GM12875 (cell line): Measurements from ENCODE around the gene LRRC63.
"Not testable (repeated sequence)": the region's sequence is repeated elsewhere in the genome, so short reads cannot be mapped to it uniquely, and the experiment has no call there.

Experiments
- H3K4me3 ChIP-seq: one replicate; pipeline ENCODE4 v1.5.1; 2011; ENCODE audit warnings: low read depth, low read length, control low read depth
- CTCF ChIP-seq: IDR thresholded peaks from 2 replicates; pipeline ENCODE4 v1.5.1; 2011; ENCODE audit warnings: low read depth, mild to moderate bottlenecking, control low read depth, inconsistent platforms, low read length, moderate library complexity, borderline replicate concordance; ENCODE audit not compliant: insufficient read depth

Gene LRRC63

GRCh38 chr13:46211483-46212351 is at the start of gene LRRC63:
LRRC63 (plus strand) TSS chr13:46211928; CDS start chr13:46213035, 1,107 bp downstream.
- TF ChIP-seq CTCF = no peak
- H3K4me3 ChIP-seq = peak within 1 kb of the TSS; percentile 62

- H3K4me3 ChIP-seq = not testable (repeated sequence)
Observed at GRCh38 chr13:46162741-46163140, 49.0 kb upstream of the LRRC63 start.

- TF ChIP-seq CTCF = no peak
- peak overlapping the region; percentile 26 for H3K4me3 ChIP-seq
Observed at GRCh38 chr13:46164661-46165060, 47.1 kb upstream of the LRRC63 start.

- no peak overlapping the region for H3K4me3 ChIP-seq
- no peak for TF ChIP-seq CTCF
Observed at GRCh38 chr13:46165485-46166223, 46.1 kb upstream of the LRRC63 start.

GRCh38 chr13:46166224-46166584 is 45.5 kb upstream of the LRRC63 start:
- H3K4me3 ChIP-seq = peak overlapping the region; percentile 1
- no peak for TF ChIP-seq CTCF

- peak overlapping the region; percentile 26 for H3K4me3 ChIP-seq
- TF ChIP-seq CTCF = no peak
Observed at GRCh38 chr13:46166947-46167610, 44.6 kb upstream of the LRRC63 start.

GRCh38 chr13:46168341-46168740 is 43.4 kb upstream of the LRRC63 start:
- no peak for TF ChIP-seq CTCF
- H3K4me3 ChIP-seq = peak overlapping the region; percentile 45
